Left ventricle myocardium superior (tissue), 1 donor: Measurements from ENCODE around the gene PLCL2. TPM values are rescaled to one million over a fixed set of nuclear protein-coding genes. Genes with fewer than 3 reads are reported as not detected.
"Not testable (repeated sequence)": the region's sequence is repeated elsewhere in the genome, so short reads cannot be mapped to it uniquely, and the experiment has no call there.

Experiments
- ATAC-seq: fragments of 200-7000 bp; cut with Tn5 transposase; one replicate; pipeline ENCODE4 v1.9.1; 2020; ENCODE audit warnings: mild to moderate bottlenecking, moderate library complexity
- DNase-seq: peaks from one replicate; pipeline ENCODE4 v3.0.0-alpha.2; 2020
- intact Hi-C: fragments of 100-400 bp; cut with micrococcal nuclease; formaldehyde crosslinking; loops from one replicate; pipeline ENCODE4 v1.11.0; 2022
- total RNA-seq: library from RNA; stranded (reverse); fragmentation: NEBNext Ultra II Directional; extraction: Animal tissue kit (Norgen Biotek cat#: 25700); gene quantifications from one replicate; pipeline ENCODE4 v1.2.1, GENCODE V29; 2021
- donor health status: DM: no; HTN: yes; CAD: no; lungs with severe emphysema.

The PLCL2 gene
- total RNA-seq, 1 donor from 2014 or later: 76.9 TPM

DNA sequence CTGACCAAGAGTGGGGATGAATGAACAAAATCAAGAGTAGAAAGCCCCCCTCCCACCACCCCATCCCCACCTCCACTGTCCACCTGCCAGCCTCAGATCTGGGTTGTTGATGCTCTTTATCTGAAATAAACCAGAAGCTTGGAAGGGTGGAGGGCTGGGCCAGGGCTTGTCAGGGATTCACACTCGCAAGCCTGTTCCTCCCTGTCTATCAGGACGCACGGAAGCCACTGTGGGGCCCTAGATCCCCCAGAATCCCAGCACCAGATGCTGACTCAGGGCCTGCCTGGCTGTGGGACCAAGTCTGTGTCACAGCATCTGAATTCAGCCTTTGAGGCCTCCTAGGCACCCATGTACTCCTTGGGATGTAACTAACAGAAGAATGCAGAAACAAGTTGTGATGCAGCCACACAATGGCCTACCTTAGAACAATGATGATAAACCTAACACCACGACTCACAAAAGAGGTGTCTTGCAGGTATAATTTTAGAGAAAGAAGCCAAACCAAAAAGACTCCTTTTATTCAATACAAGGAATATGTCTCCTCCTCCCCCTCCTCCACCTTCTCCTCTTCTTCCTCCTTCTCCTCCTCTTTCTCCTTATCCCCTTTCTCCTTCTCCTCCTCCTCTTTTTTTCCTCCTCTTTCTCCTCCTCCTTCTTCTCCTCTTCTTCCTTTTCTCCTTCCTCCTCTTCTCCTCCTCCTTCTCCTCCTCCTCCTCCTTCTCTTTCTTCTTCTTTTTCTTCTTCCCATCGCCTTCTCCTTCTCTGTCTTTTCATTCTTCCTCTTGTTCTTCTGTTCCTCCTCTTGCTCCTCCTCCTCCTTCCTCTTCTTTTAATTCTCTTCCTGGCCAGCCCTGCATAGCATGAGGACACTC lies 234.7 kb downstream of the PLCL2 start:
- intact Hi-C loops: no loop called here
- ATAC-seq (no peak), DNase-seq (no peak)

DNA sequence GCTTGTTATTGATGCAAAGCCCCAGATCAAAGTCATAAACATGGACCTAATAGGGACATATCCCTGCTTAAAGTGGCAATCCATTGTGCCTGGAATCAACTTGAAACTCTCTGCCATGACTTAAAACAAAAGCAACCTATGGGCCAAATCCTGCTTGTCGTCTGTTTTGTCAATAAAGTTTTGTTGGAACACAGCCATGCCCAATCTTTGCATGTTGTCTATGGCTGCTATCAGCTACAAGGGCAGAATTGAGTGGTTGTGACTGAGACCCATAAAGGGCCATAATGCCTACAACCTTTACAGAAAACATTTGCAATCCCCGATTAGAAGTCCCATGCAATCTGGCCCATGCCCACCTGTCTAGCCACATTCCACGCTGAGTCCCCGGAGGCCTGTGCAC lies 235.4 kb downstream of the PLCL2 start:
- DNase-seq: no peak
- intact Hi-C loops: no loop called here

DNA sequence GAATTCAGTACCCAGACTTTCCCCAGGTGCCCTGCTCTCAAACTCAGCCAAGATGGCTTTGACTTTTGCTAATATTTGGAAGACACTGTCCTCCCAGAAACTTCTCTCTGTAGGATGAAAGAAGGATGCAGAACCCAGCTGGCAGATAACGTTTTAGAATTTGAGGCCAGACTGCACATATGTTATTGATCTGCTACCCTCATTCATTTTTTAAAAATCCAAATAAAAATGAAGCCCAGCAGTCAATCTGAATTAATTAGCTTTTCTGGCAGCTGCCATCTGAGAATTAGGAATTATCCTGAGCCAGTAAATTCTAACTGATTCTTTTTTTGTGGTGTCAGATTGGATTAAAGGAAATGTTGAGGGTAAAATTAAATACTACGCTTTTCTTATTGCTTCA lies 236.6 kb downstream of the PLCL2 start:
- DNase-seq: no peak
- ATAC-seq: no peak
- intact Hi-C loops: no loop called here

More for the DNA sequence above, 235.4 kb downstream of the PLCL2 start:
- no peak for ATAC-seq

DNA sequence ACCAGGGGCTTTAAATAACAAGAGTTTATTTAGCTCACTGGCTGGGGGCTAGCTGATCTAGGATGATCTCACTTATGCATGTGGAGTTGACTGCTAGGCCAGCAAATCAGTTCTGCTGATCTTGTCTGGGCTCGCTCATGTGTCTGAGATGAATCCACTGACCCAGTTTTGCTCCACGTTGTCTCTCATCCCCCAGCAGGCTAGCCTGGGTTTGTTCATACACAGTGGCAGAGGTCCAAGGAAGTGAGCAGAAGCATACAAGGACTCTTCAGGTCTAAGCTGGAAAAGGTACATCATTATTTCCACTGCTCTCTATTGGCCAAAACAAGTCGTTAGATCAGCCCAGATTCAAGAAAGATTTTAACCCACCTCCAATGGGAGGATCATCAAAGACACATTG lies 238.0 kb downstream of the PLCL2 start:
- intact Hi-C loops: no loop called here
- ATAC-seq (no peak), DNase-seq (no peak)

DNA sequence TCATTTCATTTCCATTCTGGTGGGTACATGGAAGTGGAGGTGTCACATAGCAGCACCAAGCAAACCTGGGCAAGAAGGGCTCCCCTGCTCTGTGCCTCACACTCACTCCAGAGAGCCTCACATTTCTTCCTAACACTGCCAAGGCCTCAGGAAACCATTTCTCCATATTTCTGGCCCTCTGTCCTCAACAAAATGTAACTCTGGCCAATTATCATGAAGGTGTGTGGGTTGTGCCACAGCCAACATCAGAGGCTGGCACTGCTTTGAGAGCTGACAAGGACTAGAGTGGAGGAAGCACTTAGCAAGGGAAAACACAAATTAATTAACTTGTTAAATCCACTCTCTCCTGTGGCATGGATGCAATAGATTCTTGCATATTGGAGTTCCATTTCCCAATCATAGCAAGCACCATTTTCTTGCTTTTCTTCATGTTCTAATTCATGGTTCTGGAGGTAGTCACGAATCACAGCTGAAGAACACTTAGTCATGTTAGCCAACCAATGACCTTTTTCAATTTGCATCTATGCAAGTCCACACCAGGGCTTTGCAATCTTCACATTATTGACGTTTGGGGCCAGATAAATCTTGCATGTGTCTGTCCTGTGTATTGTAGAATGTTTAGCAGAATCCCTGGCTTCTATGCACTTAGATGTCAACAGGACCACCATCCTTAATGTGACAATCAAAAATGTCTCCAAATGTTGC lies 241.1 kb downstream of the PLCL2 start:
- DNase-seq: no peak
- no peak for ATAC-seq
- intact Hi-C loops: no loop called here

DNA sequence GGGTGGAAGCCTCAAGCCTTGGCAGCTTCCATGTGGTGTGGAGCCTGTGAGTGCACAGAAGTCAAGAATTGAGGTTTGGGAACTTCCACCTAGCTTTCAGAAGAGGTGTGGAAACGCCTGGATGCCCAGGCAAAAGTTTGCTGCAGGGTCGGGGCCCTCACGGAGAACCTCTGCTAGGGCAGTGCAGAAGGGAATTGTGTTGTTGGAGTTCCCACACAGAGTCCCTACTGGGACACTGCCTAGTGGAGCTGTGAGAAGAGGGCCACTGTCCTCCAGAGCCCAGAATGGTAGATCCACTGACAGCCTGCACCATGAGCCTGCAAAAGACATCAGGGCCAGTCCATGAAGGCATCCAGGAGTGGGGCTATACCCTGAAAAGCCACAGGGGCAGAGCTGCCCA lies 243.9 kb downstream of the PLCL2 start:
- DNase-seq, intact Hi-C loops, ATAC-seq: not testable (repeated sequence)

DNA sequence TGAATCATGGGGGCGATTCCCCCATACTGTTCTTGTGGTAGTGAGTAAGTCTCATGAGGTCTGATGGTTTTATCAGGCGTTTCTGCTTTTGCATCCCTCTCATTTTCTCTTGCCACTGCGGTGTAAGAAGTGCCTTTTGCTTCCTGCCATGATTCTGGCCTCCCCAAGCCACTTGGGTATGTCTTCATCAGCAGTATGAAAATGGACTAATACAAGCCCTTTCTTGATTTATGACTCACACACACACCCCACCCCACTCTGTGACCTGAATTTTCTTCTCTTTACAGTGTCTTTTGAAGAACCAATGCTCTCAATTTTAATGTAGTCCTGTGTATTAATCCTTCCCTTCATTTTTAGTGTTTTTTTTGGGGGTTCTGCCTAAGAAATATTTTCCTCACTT lies 244.8 kb downstream of the PLCL2 start:
- intact Hi-C loops: no loop called here
- ATAC-seq: no peak
- DNase-seq: no peak

DNA sequence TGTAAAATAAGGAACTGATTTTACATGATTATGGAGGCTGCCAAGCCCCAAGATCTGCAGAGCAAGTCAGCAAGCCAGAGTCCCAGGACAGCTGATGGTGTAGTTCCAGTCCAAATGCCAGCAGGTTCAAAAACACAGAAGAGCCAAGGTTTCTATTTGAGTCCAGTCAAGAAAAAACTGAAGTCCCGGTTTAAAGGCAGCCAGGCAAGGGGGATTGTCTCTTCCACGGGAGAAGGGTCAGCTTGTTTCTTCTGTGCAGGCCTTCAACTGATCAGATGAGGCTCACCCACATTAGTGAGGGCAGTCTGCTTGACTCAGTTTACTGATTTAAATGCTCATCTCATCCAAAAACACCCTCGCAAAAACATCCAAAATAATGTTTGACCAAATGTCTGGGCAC lies 246.2 kb downstream of the PLCL2 start:
- ATAC-seq (no peak), DNase-seq (no peak)
- intact Hi-C loops: no loop called here

DNA sequence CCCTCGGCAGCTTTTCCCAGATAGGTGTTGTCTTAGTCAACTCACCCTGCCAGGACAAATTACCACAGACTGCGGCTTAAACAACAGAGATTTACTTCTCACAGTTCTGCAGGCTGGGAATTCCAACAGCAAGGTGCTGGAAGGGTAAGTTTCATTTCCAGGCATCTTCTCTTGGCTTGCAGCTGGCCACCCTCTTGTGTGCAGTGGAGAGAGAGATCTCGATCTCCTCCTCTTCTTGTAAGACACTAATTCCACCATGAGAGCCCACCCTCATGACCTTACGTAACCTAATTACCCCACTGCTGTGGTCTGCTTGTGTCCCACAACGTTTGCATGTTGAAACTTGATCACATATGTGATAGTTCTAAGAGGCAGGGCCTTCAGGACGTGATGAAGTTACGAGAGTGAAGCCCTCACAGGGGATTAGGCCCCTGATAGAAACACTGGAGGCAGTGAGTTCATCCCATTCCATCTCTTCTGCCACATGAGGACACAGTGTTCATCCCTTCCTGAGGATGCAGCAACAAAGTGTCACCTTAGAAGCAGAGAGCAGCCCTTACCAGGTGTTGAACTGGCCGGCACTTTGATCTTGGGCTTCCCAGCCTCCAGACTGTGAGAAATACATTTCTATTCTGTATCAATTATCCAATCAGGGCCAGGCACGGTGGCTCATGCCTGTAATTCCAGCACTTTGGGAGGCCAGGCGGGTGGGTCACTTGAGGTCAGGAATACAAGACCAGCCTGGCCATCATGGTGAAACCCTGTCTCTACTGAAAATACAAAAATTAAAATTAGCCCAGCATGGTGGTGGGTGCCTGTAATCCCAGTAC lies 247.7 kb downstream of the PLCL2 start:
- intact Hi-C loops: no loop called here
- DNase-seq: no peak
- ATAC-seq: no peak

DNA sequence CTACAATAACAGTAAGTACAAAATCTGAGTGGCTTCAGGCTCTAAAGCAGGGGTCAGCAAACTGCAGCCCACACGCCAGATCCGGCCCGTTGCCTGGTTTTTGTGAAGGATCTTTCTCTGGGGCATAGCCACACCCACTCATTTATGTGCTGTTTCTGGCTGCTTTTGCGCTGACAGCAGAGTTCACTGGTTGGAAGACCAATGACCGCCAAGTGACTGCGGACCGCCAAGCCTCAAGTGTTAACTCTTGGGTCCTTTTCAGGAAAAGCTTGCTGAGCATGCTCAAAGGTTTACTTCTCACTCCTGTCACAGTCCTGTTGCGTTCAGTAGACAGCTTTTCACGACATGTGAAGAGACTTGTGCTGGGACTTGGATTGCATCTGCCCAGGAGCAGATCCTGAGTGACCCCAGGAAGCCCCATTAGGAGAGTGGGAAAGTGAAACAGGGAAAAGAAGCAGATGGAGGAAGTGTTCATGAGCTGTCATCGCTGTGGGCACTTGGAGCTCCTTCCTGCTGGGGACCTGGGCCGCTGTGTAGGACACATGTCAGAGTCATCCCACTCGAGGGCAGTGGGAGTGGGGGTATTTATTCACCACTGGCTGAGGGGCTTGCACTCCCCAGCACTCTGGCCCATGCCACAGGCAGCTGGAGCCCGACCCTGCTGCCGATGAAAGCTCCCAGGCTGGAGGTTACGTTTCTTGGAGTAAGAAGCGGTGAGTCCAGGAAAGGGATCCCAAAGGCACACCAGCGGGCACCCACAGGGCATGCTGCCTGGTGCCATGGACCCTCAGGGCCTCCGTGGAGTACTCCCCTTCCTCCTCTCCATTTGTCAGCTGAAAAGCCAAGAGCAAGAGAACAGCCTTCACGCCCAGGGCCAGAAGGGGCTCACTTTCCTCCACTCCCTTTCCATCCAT lies 249.1 kb downstream of the PLCL2 start:
- intact Hi-C loops: no loop called here
- peak; percentile 37 for DNase-seq
- no peak for ATAC-seq

DNA sequence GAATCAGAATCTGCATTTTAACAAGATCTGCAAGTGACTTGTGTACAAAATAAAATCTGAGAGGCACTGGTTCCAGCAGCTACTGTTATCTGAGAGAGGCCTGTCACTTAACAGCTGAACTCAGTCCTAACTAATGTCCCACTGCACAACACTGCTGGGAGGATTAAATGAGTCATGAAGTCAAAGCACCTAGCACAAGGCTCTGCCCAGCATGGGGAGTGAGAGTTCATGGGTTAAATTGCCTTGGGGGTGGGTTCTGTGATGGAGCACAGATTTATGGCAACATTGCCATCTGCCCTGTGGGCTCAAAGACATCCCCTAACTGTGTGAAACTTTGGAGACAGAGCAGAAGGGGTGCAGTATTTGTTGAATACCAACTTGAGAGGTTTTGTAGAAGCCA lies 250.9 kb downstream of the PLCL2 start:
- intact Hi-C loops: no loop called here
- DNase-seq (no peak), ATAC-seq (peak; percentile 44)

DNA sequence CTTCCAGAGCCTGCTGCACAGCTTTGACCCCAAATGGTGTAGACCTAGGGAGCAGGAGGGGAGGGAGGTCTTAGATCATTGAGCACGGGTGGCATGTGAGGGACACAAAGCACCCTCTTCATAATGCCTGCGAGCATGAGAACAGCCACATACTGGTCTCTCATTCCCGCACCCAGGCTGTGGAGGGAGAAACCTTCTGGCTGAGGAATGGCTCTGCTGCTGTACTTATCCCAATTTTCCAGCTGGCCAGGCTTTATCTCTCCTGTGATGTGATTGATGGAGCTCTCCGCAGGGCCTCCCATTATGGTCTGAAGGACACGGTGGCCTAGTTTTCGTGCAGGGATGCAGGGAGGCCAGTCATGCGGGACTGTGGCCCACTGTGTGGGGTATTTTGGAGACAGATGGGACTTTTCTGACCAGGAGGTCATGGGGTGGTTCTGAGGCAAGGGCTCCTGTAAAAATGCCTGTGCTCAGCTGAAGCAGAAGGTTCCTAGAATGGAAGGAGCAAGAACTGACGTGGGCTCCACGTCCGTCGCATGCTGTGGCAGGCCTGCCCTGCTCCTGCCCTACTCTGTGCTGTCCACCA lies 251.5 kb downstream of the PLCL2 start:
- intact Hi-C loops: no loop called here
- DNase-seq (peak; percentile 73), ATAC-seq (peak; percentile 73)

DNA sequence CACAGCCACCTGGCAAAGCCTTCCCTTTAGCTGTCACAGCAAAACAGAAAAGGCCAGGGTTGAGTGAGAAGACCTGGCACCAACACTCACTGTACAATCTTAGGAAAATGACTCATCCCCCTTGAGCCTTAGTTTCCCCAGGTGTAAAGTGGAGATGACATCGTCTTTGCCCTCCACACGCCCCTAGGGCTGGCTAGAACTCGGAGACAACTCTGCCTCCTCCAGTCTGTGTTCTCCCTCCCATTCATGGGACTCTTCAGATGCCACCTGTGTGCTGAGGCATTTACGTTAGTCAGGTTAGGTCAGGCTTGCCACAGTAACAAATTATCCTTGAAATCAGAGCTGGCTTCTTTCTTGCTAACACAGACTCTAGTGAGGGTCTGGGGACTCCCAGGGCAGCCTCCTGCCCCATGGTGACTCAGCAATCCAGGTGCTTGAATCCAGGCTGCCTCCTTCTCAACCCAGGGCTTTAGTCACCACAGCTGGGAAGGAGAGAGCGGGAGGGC lies 252.6 kb downstream of the PLCL2 start:
- intact Hi-C loops: no loop called here
- DNase-seq (no peak), ATAC-seq (no peak)

DNA sequence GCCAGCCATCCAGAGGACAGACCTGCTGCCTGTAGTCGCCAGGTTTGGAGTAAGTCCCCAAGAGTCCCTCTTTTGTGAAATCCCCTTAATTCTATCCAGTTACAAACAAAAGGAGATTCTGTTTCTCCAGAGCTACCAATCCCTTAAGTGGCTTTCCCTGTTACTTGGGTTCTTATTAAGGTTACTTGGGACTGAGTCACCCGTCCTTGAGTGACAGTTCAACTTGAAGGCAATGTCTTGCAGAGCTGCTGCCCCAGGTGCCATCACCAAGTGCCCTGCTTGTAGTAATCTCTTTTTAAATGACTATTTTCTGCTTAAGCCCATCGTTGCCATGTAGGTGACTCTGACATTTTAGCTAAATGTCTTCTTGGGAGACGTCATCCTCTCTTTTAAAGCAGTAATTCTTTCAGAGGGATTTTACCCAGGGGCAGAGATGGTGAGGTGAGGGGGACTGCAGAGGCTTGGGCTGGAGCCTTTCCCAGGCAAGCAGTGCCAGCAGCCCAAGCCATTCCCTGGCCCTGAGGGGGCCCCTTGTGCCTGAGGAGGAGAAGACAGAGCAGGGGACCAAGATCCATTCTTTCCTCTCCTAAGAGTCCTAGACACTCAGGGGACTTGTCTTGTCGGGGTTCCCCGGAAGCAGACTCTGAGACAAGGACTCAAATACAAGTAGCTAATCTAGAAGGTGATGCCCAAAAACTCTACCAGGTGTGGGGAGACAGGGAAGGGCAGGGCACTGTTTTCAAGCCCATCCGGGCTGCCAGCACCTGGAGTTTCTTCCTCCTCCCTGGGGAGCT lies 253.7 kb downstream of the PLCL2 start:
- no peak for ATAC-seq
- intact Hi-C loops: no loop called here

More for the DNA sequence above, 253.7 kb downstream of the PLCL2 start:
- DNase-seq: no peak
